Urinary bladder (tissue), 4 donors: ENCODE measurements around the gene ACSF2. TPM values are rescaled to one million over a fixed set of nuclear protein-coding genes. Genes with fewer than 3 reads are reported as not detected.

Experiments used
- DNase-seq: peaks from one replicate; pipeline ENCODE4 v3.0.0-alpha.2; 2015; ENCODE audit errors: extremely low spot score
- H3K27ac ChIP-seq: one replicate; pipeline ENCODE4 v1.5.1; 2013; ENCODE audit warnings: low read depth, mild to moderate bottlenecking, moderate library complexity
- H3K36me3 ChIP-seq: one replicate; pipeline ENCODE4 v1.6.1; 2013; ENCODE audit warnings: mild to moderate bottlenecking, moderate library complexity; ENCODE audit not compliant: insufficient read depth
- H3K4me1 ChIP-seq: one replicate; pipeline ENCODE4 v1.6.1; 2013; ENCODE audit warnings: mild to moderate bottlenecking, moderate library complexity; ENCODE audit not compliant: insufficient read depth
- H3K4me3 ChIP-seq: one replicate; pipeline ENCODE4 v1.5.1; 2013; ENCODE audit warnings: low read depth, low read length
- WGBS: extraction: QIAGEN DNeasy Blood & Tissue Kit; methylation state at CpG from one replicate; pipeline ENCODE4 v1.1.7; 2013; 5-methylcytosine and 5-hydroxymethylcytosine counted together
- polyA plus RNA-seq: library from polyadenylated mRNA; stranded (reverse); fragments of 200-250 nt; gene quantifications from one replicate; pipeline ENCODE4 v1.2.3, GENCODE V29; 2013
- total RNA-seq: library from RNA; depleted of rRNA; stranded (reverse); fragments of >200 nt; gene quantifications from one replicate; pipeline ENCODE4 v1.2.3, GENCODE V29; 2014
- donor health status: healthy with polysubstance abuse.
- donor health status: healthy.

The ACSF2 gene
- total and polyA plus RNA-seq, 2 donors, result 23.2 to 32.6 TPM

- DNase-seq, result no peak
- no peaks in the 10 kb centered on the region for H3K4me1 ChIP-seq
- H3K36me3 ChIP-seq, result no peaks in the 10 kb centered on the region
- H3K27ac ChIP-seq, result no peak overlapping the region
- WGBS, result 75% methylated on average over 7 of the region's 7 CpGs
- no peak overlapping the region for H3K4me3 ChIP-seq
Measured at GRCh38 chr17:50506298-50506697, 80.3 kb downstream of the ACSF2 start.

GRCh38 chr17:50507871-50508572 lies 82.0 kb downstream of the ACSF2 start, which contains the start of gene MYCBPAP:
Gene MYCBPAP, plus strand, starts transcription at chr17:50508439. Its CDS starts 236 bp downstream, at chr17:50508675.
- peak within 1 kb of the TSS; percentile 55 for H3K27ac ChIP-seq
- no peaks in the 10 kb centered on the region for H3K4me1 ChIP-seq
- H3K4me3 ChIP-seq, result peak within 1 kb of the TSS; percentile 51
- H3K36me3 ChIP-seq, result no peaks in the 10 kb centered on the region
- no peak for DNase-seq
- 9% methylated on average over 66 of the region's 66 CpGs for WGBS

GRCh38 chr17:50508573-50509460 lies 82.8 kb downstream of the ACSF2 start:
- no peak for DNase-seq
- H3K4me3 ChIP-seq, result peak overlapping the region; percentile 51
- no peaks in the 10 kb centered on the region for H3K36me3 ChIP-seq
- 34% methylated on average over 32 of the region's 32 CpGs for WGBS
- no peaks in the 10 kb centered on the region for H3K4me1 ChIP-seq
- peak overlapping the region; percentile 55 for H3K27ac ChIP-seq

GRCh38 chr17:50511058-50511457 lies 85.0 kb downstream of the ACSF2 start:
- H3K27ac ChIP-seq, result peak overlapping the region; percentile 63
- DNase-seq, result no peak
- no peaks in the 10 kb centered on the region for H3K36me3 ChIP-seq
- no peaks in the 10 kb centered on the region for H3K4me1 ChIP-seq
- no peak overlapping the region for H3K4me3 ChIP-seq
- 49% methylated on average over 3 of the region's 3 CpGs for WGBS

- H3K4me3 ChIP-seq, result no peak overlapping the region
- no peaks in the 10 kb centered on the region for H3K36me3 ChIP-seq
- no peaks in the 10 kb centered on the region for H3K4me1 ChIP-seq
- no peak overlapping the region for H3K27ac ChIP-seq
- DNase-seq, result no peak
- 61% methylated on average over 4 of the region's 4 CpGs for WGBS
Measured at GRCh38 chr17:50513495-50513894, 87.5 kb downstream of the ACSF2 start.

- WGBS, result 63% methylated on average over 3 of the region's 3 CpGs
- no peak overlapping the region for H3K27ac ChIP-seq
Measured at GRCh38 chr17:50514388-50514787, 88.4 kb downstream of the ACSF2 start.

GRCh38 chr17:50514936-50515702 lies 89.1 kb downstream of the ACSF2 start:
- DNase-seq, result no peak
- Histone ChIP-seq H3K36me3 (no peaks in the 10 kb centered on the region), H3K27ac (no peak overlapping the region), H3K4me1 (no peaks in the 10 kb centered on the region), H3K4me3 (no peak overlapping the region)
- 65% methylated on average over 6 of the region's 6 CpGs for WGBS

More at GRCh38 chr17:50514388-50514787, 88.4 kb downstream of the ACSF2 start:
- DNase-seq, result no peak
- Histone ChIP-seq H3K36me3 (no peaks in the 10 kb centered on the region), H3K4me3 (no peak overlapping the region), H3K4me1 (no peaks in the 10 kb centered on the region)

- H3K4me3 ChIP-seq, result no peak overlapping the region
- H3K27ac ChIP-seq, result no peak overlapping the region
- H3K36me3 ChIP-seq, result no peaks in the 10 kb centered on the region
- no peak for DNase-seq
- no peaks in the 10 kb centered on the region for H3K4me1 ChIP-seq
- WGBS, result 88% methylated on average over 4 of the region's 4 CpGs
Measured at GRCh38 chr17:50517011-50517410, 91.0 kb downstream of the ACSF2 start.

- no peaks in the 10 kb centered on the region for H3K4me1 ChIP-seq
- no peak overlapping the region for H3K27ac ChIP-seq
- DNase-seq, result no peak
- WGBS, result 77% methylated on average over 8 of the region's 8 CpGs
- no peaks in the 10 kb centered on the region for H3K36me3 ChIP-seq
- no peak overlapping the region for H3K4me3 ChIP-seq
Measured at GRCh38 chr17:50517504-50518383, 91.7 kb downstream of the ACSF2 start.

- Histone ChIP-seq H3K36me3 (no peaks in the 10 kb centered on the region), H3K27ac (peak overlapping the region; percentile 27), H3K4me1 (no peaks in the 10 kb centered on the region), H3K4me3 (no peak overlapping the region)
- 61% methylated on average over 13 of the region's 13 CpGs for WGBS
- DNase-seq, result no peak
Measured at GRCh38 chr17:50518384-50519023, 92.5 kb downstream of the ACSF2 start.

GRCh38 chr17:50519141-50519834 lies 93.3 kb downstream of the ACSF2 start:
- Histone ChIP-seq H3K27ac (no peak overlapping the region), H3K36me3 (no peaks in the 10 kb centered on the region), H3K4me3 (no peak overlapping the region), H3K4me1 (no peaks in the 10 kb centered on the region)
- 91% methylated on average over 8 of the region's 8 CpGs for WGBS
- DNase-seq, result no peak

GRCh38 chr17:50520483-50520882 lies 94.5 kb downstream of the ACSF2 start:
- 89% methylated on average over 2 of the region's 2 CpGs for WGBS

More at GRCh38 chr17:50520483-50520882, 94.5 kb downstream of the ACSF2 start:
- Histone ChIP-seq H3K36me3 (no peaks in the 10 kb centered on the region), H3K4me3 (no peak overlapping the region), H3K4me1 (no peaks in the 10 kb centered on the region), H3K27ac (no peak overlapping the region)
- no peak for DNase-seq
